HepG2 (cell line): Measurements from ENCODE around the gene TDG. TPM values are rescaled to one million over a fixed set of nuclear protein-coding genes. Genes with fewer than 3 reads are reported as not detected.
A peak's percentile ranks its signal among the peaks of the same experiment; 100 is the strongest.

Source experiments
- CC2D1A ChIP-seq: sonication (generic); formaldehyde crosslinking; IDR thresholded peaks from 2 replicates; pipeline ENCODE4 v1.8.1; 2023; ENCODE audit warnings: mild to moderate bottlenecking, missing genetic modification reagents
- KDM5B ChIP-seq: sonication (generic); formaldehyde crosslinking; IDR thresholded peaks from 2 replicates; pipeline ENCODE4 v1.4.0; 2020; ENCODE audit warnings: missing genetic modification reagents, mild to moderate bottlenecking, borderline replicate concordance
- MEIS2 ChIP-seq: sonication (generic); formaldehyde crosslinking; IDR thresholded peaks from 2 replicates; pipeline ENCODE4 v1.9.0; 2021; ENCODE audit warnings: mild to moderate bottlenecking, missing genetic modification reagents
- PTBP1 ChIP-seq: fragments of 200-400 bp; formaldehyde crosslinking; IDR thresholded peaks from 2 replicates; pipeline ENCODE4 v1.6.1; 2018; ENCODE audit warnings: low read length, low read depth; ENCODE audit not compliant: poor library complexity, severe bottlenecking
- REXO4 ChIP-seq: sonication (generic); formaldehyde crosslinking; IDR thresholded peaks from 2 replicates; pipeline ENCODE4 v1.8.0; 2022; ENCODE audit warnings: missing genetic modification reagents, mild to moderate bottlenecking, borderline replicate concordance
- STAG1 ChIP-seq: sonication (generic); formaldehyde crosslinking; IDR thresholded peaks from 2 replicates; pipeline ENCODE4 v1.4.0; 2020; ENCODE audit warnings: missing genetic modification reagents
- ZNF225 ChIP-seq: sonication (generic); formaldehyde crosslinking; IDR thresholded peaks from 2 replicates; pipeline ENCODE4 v1.4.0; 2020; ENCODE audit warnings: mild to moderate bottlenecking, missing genetic modification reagents
- ZNF235 ChIP-seq: sonication (generic); formaldehyde crosslinking; IDR thresholded peaks from 2 replicates; pipeline ENCODE4 v1.8.1; 2023; ENCODE audit warnings: mild to moderate bottlenecking, missing genetic modification reagents, borderline replicate concordance
- ZNF749 ChIP-seq: sonication (generic); formaldehyde crosslinking; IDR thresholded peaks from 2 replicates; pipeline ENCODE4 v1.8.0; 2022; ENCODE audit warnings: mild to moderate bottlenecking, missing genetic modification reagents, moderate library complexity, borderline replicate concordance
- polyA plus RNA-seq, 8 experiments: library from polyadenylated mRNA; depleted of rRNA in 3 of 8; stranded (reverse) in 7 of 8; unstranded in 1 of 8; fragments of >200 nt; fragmentation: Illumina TruSeq in 4 of 8; extraction: Trizol in 4 of 8; gene quantifications; 2 replicates each; pipeline versions ENCODE4 v1.2.1 to v1.2.3, GENCODE V29; 2011 to 2016; ENCODE audit warnings: low read depth in 4 of 8, missing spikeins in 1 of 8, mixed read lengths in 1 of 8; ENCODE audit not compliant: insufficient read depth in 1 of 8
- total RNA-seq, 5 experiments: library from RNA; depleted of rRNA; stranded (reverse); fragments of >200 nt; fragmentation: Illumina TruSeq; extraction: Trizol; gene quantifications; 2 replicates each; pipeline ENCODE4 v1.2.3, GENCODE V29; 2016; ENCODE audit warnings: low read depth in 1 of 5
- TF ChIP-seq, protein P1 (sequence below): sonication (generic); formaldehyde crosslinking; IDR thresholded peaks from 2 replicates; pipeline ENCODE4 v1.4.0; 2020; ENCODE audit warnings: missing genetic modification reagents
- TF ChIP-seq, protein P2 (sequence below): sonication (generic); formaldehyde crosslinking; IDR thresholded peaks from 2 replicates; pipeline ENCODE4 v1.5.1; 2020; ENCODE audit warnings: mild to moderate bottlenecking, missing genetic modification reagents, moderate library complexity
- TF ChIP-seq, protein P3 (sequence below): sonication (generic); formaldehyde crosslinking; IDR thresholded peaks from 2 replicates; pipeline ENCODE4 v1.5.0; 2020; ENCODE audit warnings: missing genetic modification reagents, mild to moderate bottlenecking, borderline replicate concordance

TDG gene
- total and polyA plus RNA-seq, 2 of the 13 experiments (the other 11 are each of a cell fraction or from before 2014, with no cell fraction given) = 14.2 to 19.5 TPM

DNA sequence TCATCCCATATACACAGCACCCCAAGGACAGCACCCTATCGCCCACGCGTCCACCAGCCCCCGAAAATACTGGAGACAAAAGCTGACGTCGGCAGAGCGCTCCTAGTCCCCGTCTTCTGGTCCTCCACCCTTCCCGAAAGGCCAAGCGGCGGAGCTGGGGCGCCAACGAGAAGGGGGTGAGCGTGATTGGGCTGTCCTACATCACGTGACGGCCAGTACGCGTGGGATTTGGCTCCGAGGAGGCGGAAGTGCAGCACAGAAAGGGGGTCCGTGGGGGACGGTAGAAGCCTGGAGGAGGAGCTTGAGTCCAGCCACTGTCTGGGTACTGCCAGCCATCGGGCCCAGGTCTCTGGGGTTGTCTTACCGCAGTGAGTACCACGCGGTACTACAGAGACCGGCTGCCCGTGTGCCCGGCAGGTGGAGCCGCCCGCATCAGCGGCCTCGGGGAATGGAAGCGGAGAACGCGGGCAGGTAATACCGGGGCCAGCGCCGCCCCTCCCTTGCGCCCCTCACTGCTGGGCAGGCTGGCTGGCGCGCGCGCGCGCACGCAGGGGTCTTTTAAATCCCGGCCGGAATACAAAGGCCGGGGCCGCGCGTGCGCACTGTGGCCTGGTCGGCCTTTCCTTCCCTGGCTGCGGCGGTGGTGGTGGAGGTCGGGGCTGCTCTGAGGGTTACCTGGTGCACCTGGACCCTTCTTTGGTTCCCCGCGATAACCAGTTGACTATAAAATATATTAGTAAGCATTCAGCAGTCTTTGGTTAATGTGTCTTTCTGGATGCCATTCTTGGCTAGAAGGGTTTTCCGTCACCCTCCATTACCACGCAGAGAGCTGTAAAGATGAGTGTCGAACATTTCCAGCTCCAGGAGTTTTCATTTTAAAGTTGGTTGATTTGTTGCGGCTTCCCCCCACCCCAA lies at the start of gene TDG (continued):
- TF ChIP-seq, protein P1, sequence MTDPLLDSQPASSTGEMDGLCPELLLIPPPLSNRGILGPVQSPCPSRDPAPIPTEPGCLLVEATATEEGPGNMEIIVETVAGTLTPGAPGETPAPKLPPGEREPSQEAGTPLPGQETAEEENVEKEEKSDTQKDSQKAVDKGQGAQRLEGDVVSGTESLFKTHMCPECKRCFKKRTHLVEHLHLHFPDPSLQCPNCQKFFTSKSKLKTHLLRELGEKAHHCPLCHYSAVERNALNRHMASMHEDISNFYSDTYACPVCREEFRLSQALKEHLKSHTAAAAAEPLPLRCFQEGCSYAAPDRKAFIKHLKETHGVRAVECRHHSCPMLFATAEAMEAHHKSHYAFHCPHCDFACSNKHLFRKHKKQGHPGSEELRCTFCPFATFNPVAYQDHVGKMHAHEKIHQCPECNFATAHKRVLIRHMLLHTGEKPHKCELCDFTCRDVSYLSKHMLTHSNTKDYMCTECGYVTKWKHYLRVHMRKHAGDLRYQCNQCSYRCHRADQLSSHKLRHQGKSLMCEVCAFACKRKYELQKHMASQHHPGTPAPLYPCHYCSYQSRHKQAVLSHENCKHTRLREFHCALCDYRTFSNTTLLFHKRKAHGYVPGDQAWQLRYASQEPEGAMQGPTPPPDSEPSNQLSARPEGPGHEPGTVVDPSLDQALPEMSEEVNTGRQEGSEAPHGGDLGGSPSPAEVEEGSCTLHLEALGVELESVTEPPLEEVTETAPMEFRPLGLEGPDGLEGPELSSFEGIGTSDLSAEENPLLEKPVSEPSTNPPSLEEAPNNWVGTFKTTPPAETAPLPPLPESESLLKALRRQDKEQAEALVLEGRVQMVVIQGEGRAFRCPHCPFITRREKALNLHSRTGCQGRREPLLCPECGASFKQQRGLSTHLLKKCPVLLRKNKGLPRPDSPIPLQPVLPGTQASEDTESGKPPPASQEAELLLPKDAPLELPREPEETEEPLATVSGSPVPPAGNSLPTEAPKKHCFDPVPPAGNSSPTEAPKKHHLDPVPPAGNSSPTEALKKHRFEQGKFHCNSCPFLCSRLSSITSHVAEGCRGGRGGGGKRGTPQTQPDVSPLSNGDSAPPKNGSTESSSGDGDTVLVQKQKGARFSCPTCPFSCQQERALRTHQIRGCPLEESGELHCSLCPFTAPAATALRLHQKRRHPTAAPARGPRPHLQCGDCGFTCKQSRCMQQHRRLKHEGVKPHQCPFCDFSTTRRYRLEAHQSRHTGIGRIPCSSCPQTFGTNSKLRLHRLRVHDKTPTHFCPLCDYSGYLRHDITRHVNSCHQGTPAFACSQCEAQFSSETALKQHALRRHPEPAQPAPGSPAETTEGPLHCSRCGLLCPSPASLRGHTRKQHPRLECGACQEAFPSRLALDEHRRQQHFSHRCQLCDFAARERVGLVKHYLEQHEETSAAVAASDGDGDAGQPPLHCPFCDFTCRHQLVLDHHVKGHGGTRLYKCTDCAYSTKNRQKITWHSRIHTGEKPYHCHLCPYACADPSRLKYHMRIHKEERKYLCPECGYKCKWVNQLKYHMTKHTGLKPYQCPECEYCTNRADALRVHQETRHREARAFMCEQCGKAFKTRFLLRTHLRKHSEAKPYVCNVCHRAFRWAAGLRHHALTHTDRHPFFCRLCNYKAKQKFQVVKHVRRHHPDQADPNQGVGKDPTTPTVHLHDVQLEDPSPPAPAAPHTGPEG (CRISPR knock-in tag) = peak; percentile 75; the same call in 1 of the 2 replicates
- peak; percentile 97 for TF ChIP-seq KDM5B (CRISPR knock-in tag)
- peak; percentile 82 for TF ChIP-seq ZNF225 (CRISPR knock-in tag)
- no peak for TF ChIP-seq STAG1 (CRISPR knock-in tag)
- TF ChIP-seq ZNF235 = peak; percentile 73; the same call in 1 of the 2 replicates
- no peak for TF ChIP-seq CC2D1A
- peak; percentile 87; the same call in 1 of the 2 replicates for TF ChIP-seq ZNF749 (CRISPR knock-in tag)
- TF ChIP-seq MEIS2 (CRISPR knock-in tag) = peak; percentile 71; the same call in 1 of the 2 replicates
- TF ChIP-seq REXO4 (CRISPR knock-in tag) = no peak
- TF ChIP-seq, protein P2, sequence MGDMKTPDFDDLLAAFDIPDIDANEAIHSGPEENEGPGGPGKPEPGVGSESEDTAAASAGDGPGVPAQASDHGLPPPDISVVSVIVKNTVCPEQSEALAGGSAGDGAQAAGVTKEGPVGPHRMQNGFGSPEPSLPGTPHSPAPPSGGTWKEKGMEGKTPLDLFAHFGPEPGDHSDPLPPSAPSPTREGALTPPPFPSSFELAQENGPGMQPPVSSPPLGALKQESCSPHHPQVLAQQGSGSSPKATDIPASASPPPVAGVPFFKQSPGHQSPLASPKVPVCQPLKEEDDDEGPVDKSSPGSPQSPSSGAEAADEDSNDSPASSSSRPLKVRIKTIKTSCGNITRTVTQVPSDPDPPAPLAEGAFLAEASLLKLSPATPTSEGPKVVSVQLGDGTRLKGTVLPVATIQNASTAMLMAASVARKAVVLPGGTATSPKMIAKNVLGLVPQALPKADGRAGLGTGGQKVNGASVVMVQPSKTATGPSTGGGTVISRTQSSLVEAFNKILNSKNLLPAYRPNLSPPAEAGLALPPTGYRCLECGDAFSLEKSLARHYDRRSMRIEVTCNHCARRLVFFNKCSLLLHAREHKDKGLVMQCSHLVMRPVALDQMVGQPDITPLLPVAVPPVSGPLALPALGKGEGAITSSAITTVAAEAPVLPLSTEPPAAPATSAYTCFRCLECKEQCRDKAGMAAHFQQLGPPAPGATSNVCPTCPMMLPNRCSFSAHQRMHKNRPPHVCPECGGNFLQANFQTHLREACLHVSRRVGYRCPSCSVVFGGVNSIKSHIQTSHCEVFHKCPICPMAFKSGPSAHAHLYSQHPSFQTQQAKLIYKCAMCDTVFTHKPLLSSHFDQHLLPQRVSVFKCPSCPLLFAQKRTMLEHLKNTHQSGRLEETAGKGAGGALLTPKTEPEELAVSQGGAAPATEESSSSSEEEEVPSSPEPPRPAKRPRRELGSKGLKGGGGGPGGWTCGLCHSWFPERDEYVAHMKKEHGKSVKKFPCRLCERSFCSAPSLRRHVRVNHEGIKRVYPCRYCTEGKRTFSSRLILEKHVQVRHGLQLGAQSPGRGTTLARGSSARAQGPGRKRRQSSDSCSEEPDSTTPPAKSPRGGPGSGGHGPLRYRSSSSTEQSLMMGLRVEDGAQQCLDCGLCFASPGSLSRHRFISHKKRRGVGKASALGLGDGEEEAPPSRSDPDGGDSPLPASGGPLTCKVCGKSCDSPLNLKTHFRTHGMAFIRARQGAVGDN = peak; percentile 95
- peak; percentile 87 for TF ChIP-seq PTBP1
- TF ChIP-seq, protein P3, sequence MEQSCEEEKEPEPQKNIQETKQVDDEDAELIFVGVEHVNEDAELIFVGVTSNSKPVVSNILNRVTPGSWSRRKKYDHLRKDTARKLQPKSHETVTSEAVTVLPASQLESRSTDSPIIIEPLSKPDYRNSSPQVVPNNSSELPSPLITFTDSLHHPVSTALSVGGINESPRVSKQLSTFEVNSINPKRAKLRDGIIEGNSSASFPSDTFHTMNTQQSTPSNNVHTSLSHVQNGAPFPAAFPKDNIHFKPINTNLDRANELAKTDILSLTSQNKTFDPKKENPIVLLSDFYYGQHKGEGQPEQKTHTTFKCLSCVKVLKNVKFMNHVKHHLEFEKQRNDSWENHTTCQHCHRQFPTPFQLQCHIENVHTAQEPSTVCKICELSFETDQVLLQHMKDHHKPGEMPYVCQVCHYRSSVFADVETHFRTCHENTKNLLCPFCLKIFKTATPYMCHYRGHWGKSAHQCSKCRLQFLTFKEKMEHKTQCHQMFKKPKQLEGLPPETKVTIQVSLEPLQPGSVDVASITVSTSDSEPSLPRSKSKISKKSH (CRISPR knock-in tag) = no peak
